Sigmoid colon (tissue), 7 donors: ENCODE data around the gene GBX2. TPM values are rescaled to one million over a fixed set of nuclear protein-coding genes. Genes with fewer than 3 reads are reported as not detected.
A peak's percentile ranks its signal among the peaks of the same experiment; 100 is the strongest.

Experiments used
- DNase-seq: peaks from one replicate; pipeline ENCODE4 v3.0.0-alpha.2; 2019
- H3K27ac ChIP-seq, 4 donors: fragments of 200-600 bp; sonication (generic); one replicate each; pipeline ENCODE4 v1.5.1; 2016 to 2019; ENCODE audit warnings: mild to moderate bottlenecking in 1 of 4
- H3K27me3 ChIP-seq, 3 donors: fragments of 200-600 bp; sonication (generic); one replicate each; pipeline ENCODE4 v1.5.1; 2019; ENCODE audit warnings: mild to moderate bottlenecking in 1 of 3
- H3K36me3 ChIP-seq, 4 donors: fragments of 200-600 bp; sonication (generic); one replicate each; pipeline ENCODE4 v1.5.1; 2016 to 2019
- H3K4me1 ChIP-seq, 4 donors: fragments of 200-600 bp; sonication (generic); one replicate each; pipeline ENCODE4 v1.5.1; 2017 to 2019
- H3K4me3 ChIP-seq, 4 donors: fragments of 200-600 bp; sonication (generic); one replicate each; pipeline ENCODE4 v1.5.1; 2017 to 2019; ENCODE audit warnings: mild to moderate bottlenecking in 2 of 4, moderate library complexity in 1 of 4
- H3K9me3 ChIP-seq, 4 donors: fragments of 200-600 bp in 3 of 4; sonication (generic) in 3 of 4; one replicate each; pipeline versions ENCODE4 v1.5.1 to v1.6.1; 2013 to 2019
- CTCF ChIP-seq, 4 experiments: fragments of 450-650 bp in 3 of 4; fragments of 200-600 bp in 1 of 4; IDR thresholded peaks; one replicate each; pipeline ENCODE4 v1.5.1; 2016 to 2019; ENCODE audit warnings: antibody characterized with exemption in 4 of 4, mild to moderate bottlenecking in 3 of 4, moderate library complexity in 2 of 4
- EP300 ChIP-seq, 4 donors: sonication (generic); formaldehyde crosslinking; IDR thresholded peaks; one replicate each; pipeline ENCODE4 v1.6.1; 2017; ENCODE audit warnings: antibody characterized with exemption in 4 of 4
- POLR2A ChIP-seq, 2 donors: fragments of 450-650 bp; IDR thresholded peaks; one replicate each; pipeline ENCODE4 v1.6.1; 2016; ENCODE audit warnings: antibody characterized with exemption in 2 of 2, mild to moderate bottlenecking in 2 of 2, moderate library complexity in 2 of 2
- POLR2AphosphoS5 ChIP-seq, 4 donors: sonication (generic); formaldehyde crosslinking; IDR thresholded peaks; one replicate each; pipeline ENCODE4 v1.6.1; 2017; ENCODE audit warnings: antibody characterized with exemption in 4 of 4
- WGBS, 2 donors: extraction: QIAGEN DNeasy Blood & Tissue Kit; methylation state at CpG; one replicate each; pipeline ENCODE4 v1.1.7; 2013; 5-methylcytosine and 5-hydroxymethylcytosine counted together
- intact Hi-C: fragments of 100-400 bp; cut with DNase I; formaldehyde crosslinking; loops from one replicate; pipeline ENCODE4 v1.15.1; 2023
- polyA plus RNA-seq, 3 donors: library from polyadenylated mRNA; stranded (reverse); fragments of 200-250 nt; gene quantifications; one replicate each; pipeline ENCODE4 v1.2.3, GENCODE V29; 2013
- total RNA-seq, 4 donors: library from RNA; depleted of rRNA; stranded (reverse); fragments of >200 nt; gene quantifications; one replicate each; pipeline ENCODE4 v1.1.0, GENCODE V29; 2016
- donor health status: healthy with polysubstance abuse.
- donor health status: Bipolar disorder and iron deficiency.
- donor health status: healthy.

GBX2 gene
- total and polyA plus RNA-seq, 7 donors = not detected

- peaks cover 0 to 16% (median 0%) of the 10 kb centered on the region in 4 donors for H3K36me3 ChIP-seq
- intact Hi-C loops = no loop called here
- H3K4me1 ChIP-seq = no peaks in the 10 kb centered on the region
- TF ChIP-seq POLR2AphosphoS5 (IDR thresholded peaks at IDR 0.05) (no peak), EP300 (IDR thresholded peaks at IDR 0.05) (no peak), POLR2A (IDR thresholded peaks at IDR 0.05) (no peak), CTCF (IDR thresholded peaks at IDR 0.05) (no peak)
- no peak for DNase-seq
- 86 to 89% methylated on average over 10 of the region's 10 CpGs for WGBS, 2 donors
- H3K9me3 ChIP-seq = no peaks in the 10 kb centered on the region
- H3K27ac ChIP-seq = no peak overlapping the region
- H3K27me3 ChIP-seq = no peaks in the 10 kb centered on the region
- no peak overlapping the region for H3K4me3 ChIP-seq
Observed at GRCh38 chr2:236131073-236131692, 37.0 kb downstream of the GBX2 start.

GRCh38 chr2:236130349-236130998 lies 37.7 kb downstream of the GBX2 start:
- H3K27me3 ChIP-seq = no peaks in the 10 kb centered on the region
- WGBS, 2 donors = 84 to 90% methylated on average over 6 of the region's 6 CpGs
- no peak for DNase-seq
- H3K4me3 ChIP-seq = no peak overlapping the region
- no peaks in the 10 kb centered on the region for H3K4me1 ChIP-seq
- H3K27ac ChIP-seq = no peak overlapping the region
- H3K36me3 ChIP-seq = peaks cover 0 to 23% (median 0%) of the 10 kb centered on the region in 4 donors
- intact Hi-C loops = no loop called here
- TF ChIP-seq POLR2A (IDR thresholded peaks at IDR 0.05) (no peak), CTCF (IDR thresholded peaks at IDR 0.05) (no peak), POLR2AphosphoS5 (IDR thresholded peaks at IDR 0.05) (no peak), EP300 (IDR thresholded peaks at IDR 0.05) (no peak)
- H3K9me3 ChIP-seq = no peaks in the 10 kb centered on the region

- no peaks in the 10 kb centered on the region for H3K9me3 ChIP-seq
- H3K4me3 ChIP-seq = no peak overlapping the region
- DNase-seq = peak; percentile 32
- H3K36me3 ChIP-seq = peaks cover 0 to 29% (median under 1%) of the 10 kb centered on the region in 4 donors
- 95 to 98% methylated on average over 4 of the region's 4 CpGs for WGBS, 2 donors
- H3K27ac ChIP-seq = no peak overlapping the region
- no peak for TF ChIP-seq POLR2AphosphoS5 (IDR thresholded peaks at IDR 0.05)
- TF ChIP-seq CTCF (IDR thresholded peaks at IDR 0.05) = no peak
- no peak for TF ChIP-seq EP300 (IDR thresholded peaks at IDR 0.05)
- TF ChIP-seq POLR2A (IDR thresholded peaks at IDR 0.05) = no peak
- intact Hi-C loops = no loop called here
- H3K27me3 ChIP-seq = no peaks in the 10 kb centered on the region
- H3K4me1 ChIP-seq = no peaks in the 10 kb centered on the region
Observed at GRCh38 chr2:236129935-236130334, 38.3 kb downstream of the GBX2 start.

GRCh38 chr2:236128321-236128720 lies 39.9 kb downstream of the GBX2 start:
- no peak for TF ChIP-seq CTCF (IDR thresholded peaks at IDR 0.05)
- TF ChIP-seq POLR2A (IDR thresholded peaks at IDR 0.05) = no peak
- TF ChIP-seq EP300 (IDR thresholded peaks at IDR 0.05) = no peak
- no peak for TF ChIP-seq POLR2AphosphoS5 (IDR thresholded peaks at IDR 0.05)
- peaks cover 0 to 42% (median 10%) of the 10 kb centered on the region in 4 donors for H3K36me3 ChIP-seq
- H3K9me3 ChIP-seq = no peaks in the 10 kb centered on the region
- no peaks in the 10 kb centered on the region for H3K27me3 ChIP-seq
- H3K4me3 ChIP-seq = no peak overlapping the region
- no peak overlapping the region for H3K27ac ChIP-seq
- H3K4me1 ChIP-seq = no peaks in the 10 kb centered on the region
- intact Hi-C loops = no loop called here
- WGBS, 2 donors = 90 to 95% methylated on average over 17 of the region's 17 CpGs
- DNase-seq = no peak
